Suppressor macrophage treated with lipopolysaccharide for 1 hour (primary cell): Measurements from ENCODE around the gene RAPGEF1.
A peak's percentile ranks its signal among the peaks of the same experiment; 100 is the strongest.
"Not testable (repeated sequence)": the region's sequence is repeated elsewhere in the genome, so short reads cannot be mapped to it uniquely, and the experiment has no call there.

Source experiments
- DNase-seq, 3 donors: peaks; one replicate each; pipeline ENCODE4 v3.0.0-alpha.2; 2020 to 2022

Gene RAPGEF1, protein sequence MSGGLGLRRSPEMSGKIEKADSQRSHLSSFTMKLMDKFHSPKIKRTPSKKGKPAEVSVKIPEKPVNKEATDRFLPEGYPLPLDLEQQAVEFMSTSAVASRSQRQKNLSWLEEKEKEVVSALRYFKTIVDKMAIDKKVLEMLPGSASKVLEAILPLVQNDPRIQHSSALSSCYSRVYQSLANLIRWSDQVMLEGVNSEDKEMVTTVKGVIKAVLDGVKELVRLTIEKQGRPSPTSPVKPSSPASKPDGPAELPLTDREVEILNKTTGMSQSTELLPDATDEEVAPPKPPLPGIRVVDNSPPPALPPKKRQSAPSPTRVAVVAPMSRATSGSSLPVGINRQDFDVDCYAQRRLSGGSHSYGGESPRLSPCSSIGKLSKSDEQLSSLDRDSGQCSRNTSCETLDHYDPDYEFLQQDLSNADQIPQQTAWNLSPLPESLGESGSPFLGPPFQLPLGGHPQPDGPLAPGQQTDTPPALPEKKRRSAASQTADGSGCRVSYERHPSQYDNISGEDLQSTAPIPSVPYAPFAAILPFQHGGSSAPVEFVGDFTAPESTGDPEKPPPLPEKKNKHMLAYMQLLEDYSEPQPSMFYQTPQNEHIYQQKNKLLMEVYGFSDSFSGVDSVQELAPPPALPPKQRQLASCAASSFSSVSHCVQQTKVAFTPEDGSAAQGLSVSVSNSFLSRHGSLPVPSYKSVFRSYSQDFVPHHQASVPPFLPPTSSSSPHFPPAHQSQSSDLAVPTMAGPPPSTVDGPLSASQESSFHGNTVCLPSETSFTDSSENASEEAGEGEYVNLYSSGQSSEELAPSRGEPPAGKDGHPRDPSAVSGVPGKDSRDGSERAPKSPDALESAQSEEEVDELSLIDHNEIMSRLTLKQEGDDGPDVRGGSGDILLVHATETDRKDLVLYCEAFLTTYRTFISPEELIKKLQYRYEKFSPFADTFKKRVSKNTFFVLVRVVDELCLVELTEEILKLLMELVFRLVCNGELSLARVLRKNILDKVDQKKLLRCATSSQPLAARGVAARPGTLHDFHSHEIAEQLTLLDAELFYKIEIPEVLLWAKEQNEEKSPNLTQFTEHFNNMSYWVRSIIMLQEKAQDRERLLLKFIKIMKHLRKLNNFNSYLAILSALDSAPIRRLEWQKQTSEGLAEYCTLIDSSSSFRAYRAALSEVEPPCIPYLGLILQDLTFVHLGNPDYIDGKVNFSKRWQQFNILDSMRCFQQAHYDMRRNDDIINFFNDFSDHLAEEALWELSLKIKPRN (N-terminal part only)

DNA sequence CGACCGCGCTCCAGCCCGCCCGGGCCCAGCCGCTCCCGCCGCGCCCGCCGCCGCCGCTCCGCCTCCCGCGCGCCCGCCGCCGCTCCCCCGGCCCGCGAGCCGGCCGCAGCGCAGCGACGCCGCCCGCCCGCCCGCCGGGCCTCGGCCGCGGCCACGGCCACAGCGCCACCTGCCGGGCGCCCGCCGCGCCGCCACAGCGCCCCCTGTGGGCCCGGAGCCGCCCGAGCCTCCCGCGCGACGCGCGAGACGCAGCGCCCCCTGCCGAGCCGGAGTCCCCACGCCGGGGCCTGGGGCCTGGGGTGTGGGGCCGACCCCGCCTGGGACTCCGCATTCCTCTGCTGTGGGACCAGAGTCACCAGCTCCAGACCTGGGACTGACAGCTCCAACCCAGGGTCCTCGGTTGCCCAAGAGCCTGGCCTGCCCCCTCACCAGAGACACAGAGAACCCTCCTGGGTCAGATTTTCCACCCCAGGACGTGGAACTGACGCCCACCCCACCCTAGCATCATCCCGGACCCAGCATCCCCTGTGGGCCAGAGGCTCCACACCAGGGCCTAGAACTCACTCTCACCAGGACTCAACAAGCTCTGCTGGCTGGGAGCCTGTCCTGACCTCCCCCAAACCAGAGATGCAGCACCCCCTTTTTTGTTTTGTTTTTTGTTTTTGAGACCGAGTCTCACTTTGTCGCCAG, at the start of gene RAPGEF1:
TSS of gene RAPGEF1 (minus strand) at position 118 of the 690 bp plus-strand sequence. CDS start 246 bp downstream, outside the sequence.
- DNase-seq, result peak; percentile 74 to 94 (median 88)

DNA sequence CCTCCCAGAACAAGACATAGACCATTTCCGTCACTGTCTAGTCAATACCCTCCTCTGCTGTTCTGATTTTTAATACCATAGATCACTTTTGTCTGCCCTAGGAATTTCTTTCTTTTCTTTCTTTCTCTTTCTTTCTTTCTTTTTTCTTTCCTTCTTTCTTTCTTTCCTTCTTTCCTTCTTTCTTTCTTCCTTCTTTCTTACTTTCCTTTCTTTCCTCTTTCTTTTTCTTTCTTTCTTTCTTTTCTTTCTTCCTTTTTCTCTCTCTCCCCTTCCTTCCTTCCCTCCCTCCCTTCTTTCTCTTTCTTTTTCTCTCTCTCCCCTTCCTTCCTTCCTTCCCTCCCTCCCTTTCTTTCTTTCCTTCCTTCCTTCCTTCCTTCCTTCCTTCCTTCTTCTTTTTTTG, 49.0 kb upstream of the RAPGEF1 start:
- DNase-seq, result no peak

DNA sequence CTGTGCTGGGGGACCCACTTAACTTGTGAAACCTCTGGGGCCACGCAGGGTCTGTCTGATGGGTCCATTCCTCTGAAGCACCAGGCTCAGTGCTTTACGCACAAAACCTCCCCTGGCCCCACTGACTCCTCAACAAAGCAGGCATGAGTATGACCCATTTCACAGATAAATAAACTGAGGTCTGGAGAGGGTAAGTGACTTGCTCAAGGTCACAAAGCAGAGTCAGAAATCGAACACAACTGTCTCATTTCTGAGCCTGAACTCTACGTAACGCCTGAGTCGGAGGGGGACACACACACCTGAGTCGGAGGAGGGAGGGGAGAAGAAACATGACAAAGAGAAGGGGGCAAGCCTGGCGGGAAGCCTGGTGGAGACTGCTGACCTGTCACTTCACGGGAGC, 48.0 kb upstream of the RAPGEF1 start:
- no peak for DNase-seq

DNA sequence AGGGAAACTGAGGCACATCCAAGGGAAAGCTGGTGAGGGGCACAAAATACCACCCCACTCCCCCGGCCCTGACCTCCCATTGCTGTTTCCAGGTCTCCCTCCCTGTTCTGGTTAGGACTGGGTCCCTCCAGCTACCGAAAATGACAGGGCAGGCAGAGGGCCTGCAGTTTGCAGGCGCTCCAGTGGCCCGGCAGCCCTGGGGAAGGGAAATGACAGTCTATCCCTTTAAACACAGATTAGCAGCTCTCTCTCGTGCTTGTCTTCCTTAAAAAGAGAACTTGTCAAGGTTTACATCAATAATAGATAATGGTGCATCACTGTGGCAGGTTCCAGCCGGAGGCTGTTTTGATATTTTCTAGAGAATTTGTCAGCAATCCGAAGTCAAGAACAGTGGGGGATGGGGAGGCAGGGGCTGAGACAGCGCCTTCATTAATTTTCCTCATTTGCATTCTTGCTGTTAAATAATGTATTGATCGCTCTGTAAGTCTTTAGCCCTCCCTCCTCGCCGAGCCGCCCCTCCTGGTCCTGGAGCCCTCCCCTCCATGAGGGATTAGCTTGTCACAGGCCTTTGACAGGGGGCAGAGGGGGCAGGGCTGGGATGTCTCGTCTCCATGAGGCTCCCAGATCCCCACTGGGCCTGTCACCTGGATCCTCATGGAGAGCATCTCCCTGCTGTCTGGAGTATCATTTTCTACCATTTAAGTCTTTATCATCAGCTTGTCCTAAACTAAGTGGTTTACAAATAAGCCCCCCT, 45.0 kb upstream of the RAPGEF1 start:
- no peak for DNase-seq

DNA sequence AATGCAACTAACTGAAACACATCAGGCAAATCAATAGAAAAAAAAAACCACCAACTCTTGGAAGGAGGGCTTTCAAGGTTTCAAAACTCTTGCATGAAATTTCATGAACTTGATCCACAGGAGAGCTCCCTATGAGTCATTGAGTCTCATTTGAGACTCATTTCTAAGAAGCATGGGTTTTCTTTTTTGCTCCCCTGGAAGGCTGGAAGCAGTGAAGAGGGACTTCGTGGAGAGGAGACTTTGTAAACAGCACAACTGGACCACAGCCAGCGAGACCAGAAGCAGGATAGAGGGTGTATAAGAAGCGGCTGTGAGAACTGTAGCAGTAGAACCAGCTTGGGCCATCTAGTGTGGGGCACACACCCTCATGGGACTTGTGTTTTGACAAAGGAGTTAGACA, 41.2 kb upstream of the RAPGEF1 start:
- DNase-seq, result no peak

DNA sequence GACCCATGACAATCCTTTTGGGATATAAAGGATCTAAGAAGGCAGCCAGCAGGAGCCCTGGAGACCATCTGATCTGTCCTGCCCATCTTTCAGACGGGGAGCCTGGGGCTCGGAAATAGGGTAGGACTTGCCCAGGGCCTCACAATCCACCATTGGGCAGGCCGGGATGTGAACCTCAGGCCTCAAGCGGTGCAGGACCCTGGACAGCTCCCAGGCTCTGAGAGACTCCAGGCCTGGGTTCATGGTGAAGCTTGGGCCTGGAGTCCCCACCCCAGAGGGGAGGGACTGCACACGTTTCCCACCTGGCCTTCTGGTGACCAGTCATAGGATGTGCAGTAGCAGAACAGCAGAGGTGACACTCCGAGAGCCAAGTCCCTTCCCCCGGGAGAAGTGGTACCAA, 36.6 kb upstream of the RAPGEF1 start:
- peak; percentile 40 to 66 (median 43) for DNase-seq

DNA sequence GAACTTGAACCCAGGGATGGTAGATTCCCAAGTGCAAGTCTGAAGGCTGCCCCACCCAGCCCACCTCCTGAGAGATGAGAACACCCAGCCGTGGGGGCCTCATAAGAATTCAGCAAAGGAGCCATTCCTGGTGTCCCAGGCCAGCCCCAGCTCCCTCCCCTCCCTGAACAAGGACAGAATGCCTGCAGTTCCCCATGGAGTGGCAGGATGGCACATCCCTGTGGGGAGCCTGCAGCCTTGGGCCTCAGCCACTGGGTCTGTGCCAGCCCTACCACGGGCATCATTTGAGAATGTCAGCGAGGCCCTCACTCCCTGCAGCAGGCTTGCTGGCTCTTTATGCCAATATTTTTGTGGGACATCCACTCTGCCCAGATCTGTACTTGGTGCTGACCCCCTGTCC, 36.2 kb upstream of the RAPGEF1 start:
- no peak for DNase-seq

DNA sequence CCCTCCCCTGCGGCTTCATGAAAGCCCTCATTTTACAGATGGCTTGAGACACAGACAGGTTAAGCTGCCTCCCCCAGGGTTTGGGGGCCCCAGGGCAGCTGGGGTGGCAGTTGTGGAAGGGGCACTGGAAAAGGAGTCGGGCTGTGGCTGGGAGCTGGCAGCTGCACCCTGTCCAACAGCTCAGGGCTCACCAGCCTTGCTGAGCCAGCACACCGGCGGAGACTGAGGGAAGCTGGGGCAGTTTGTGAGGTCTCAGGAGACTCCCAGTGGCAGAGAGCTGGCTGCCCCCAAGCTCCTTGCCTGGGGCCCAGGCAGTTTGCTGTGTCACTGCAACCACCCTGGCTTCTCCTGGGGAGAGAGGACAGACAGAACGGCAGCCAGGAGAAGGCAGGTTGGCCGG, 34.8 kb upstream of the RAPGEF1 start:
- DNase-seq, result no peak

DNA sequence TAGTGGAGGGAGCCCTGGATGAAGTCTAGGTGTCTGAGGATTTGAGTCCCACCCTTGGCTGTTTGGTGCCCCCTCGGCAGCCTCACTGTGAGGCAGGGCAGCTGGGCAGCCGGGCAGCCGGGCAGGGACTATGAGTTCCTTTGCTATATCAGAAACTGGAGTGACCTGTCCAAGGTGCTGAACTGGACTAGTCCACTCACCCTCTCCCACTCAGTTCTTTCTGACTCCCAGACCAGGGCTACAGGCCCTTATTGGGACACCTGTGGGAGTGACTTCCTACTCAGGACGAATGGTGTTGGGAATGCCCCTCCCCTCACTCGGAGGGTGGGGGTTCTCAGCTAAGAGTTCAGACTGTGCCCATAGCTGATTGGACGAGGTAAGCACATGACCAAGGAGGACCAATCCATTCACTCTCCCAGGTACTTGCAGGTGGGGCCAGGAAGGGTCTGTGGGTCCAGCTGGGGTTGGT, 34.1 kb upstream of the RAPGEF1 start:
- peak; percentile 66 to 80 (median 73) for DNase-seq

DNA sequence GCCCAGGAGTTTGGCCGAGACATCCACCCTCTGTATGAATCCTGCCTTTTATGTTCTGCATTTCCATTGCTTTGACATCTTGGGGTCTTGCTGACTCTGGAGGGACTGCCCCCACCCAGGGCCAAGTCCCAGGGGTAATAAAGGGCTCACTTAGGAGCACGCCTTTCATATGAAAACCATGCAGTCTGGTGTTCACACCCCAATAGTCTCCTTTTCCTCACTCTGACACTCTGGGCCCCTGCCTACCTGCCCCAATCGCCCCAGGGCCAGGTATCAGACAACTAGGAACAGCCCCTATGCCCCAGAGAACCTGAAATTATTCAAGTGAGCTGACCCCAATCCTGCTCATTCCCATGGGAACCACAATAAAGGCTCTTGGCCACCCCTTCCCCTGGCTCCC, 33.1 kb upstream of the RAPGEF1 start:
- no peak for DNase-seq

DNA sequence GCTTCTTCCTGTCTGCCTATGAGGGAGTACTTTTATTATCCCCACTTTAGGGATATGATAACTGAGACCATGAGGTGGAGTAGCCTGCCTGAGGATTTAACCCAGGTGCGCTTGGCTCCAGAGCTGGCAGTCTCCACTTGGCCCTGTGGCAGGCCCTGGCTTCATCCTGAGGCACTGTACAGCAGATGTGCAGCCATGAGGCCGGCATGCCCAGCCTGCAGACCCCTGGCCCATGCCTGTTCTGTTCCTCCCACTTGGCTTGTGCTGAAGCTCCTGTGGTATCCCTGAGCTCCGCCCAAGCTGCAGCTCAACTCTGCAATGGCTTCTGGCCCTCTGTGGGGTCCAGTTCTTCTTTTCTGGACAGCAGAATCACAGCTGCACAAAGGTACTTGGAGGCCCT, 31.8 kb upstream of the RAPGEF1 start:
- no peak for DNase-seq

DNA sequence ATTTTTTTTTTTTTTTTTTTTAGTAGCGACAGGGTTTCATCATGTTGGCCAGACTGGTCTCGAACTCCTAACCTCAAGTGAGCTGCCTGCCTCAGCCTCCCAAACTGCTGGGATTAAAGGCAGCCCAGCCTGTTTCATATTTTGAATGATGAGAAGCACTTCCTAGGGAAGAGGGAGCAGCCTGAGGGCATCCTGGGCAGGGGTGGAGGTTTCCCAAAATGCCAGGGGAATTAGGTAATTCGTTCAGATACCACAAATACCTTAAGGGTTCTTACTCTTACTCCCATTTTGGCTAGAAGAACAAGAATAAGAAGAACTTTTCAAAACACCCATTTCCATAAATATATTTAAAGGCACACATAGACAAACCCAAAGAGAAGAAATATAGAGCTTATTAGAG, 29.5 kb upstream of the RAPGEF1 start:
- no peak for DNase-seq

DNA sequence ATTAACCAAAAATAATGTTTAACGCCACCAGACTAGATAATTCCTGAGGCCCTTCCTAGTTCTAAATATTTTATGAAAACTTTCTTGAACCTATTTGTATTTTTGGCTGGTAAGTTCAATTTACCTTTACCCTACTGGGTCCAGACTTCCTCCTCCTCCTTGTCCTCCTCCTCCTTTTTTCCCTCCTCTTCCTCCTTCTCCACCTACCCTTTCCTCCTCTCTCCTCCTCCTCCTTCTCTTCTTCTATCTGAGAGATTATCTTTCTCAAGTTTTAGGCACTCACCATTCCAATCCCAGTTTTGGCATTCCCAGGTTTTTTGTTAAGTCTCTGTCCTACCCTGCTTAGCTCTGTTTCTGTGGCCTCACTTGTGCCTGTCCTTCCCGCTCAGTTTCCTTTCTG, 24.7 kb upstream of the RAPGEF1 start:
- DNase-seq, result no peak

DNA sequence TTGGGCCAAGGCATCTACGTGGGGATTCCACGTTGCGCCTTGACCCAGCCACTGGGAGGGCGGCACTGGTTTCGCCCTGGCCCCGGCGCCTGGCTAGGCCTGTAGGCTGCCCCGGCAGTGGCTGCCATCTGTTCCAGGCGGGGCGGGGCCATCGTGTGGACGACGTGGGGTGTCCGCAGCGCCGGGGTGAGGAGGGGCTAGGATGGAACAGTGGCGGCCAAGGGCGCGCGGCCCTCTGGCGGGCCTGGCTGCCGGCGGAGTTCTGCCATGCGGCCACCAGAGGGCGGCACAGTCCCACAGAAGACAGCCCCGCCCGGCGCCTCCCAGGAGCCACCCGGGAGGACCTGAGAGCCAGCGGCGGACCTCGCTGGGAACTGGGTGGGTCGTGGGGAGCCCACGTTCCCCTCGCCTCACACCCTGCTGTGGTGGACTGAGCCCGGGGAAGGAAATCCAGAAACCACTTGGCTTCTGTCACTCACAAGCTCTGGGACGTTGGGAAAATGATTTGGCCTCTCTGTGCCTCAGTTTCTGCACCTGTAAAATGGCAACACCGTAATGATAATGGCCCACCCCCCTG, 22.6 kb upstream of the RAPGEF1 start:
- peak; percentile 72 to 91 (median 87) for DNase-seq

DNA sequence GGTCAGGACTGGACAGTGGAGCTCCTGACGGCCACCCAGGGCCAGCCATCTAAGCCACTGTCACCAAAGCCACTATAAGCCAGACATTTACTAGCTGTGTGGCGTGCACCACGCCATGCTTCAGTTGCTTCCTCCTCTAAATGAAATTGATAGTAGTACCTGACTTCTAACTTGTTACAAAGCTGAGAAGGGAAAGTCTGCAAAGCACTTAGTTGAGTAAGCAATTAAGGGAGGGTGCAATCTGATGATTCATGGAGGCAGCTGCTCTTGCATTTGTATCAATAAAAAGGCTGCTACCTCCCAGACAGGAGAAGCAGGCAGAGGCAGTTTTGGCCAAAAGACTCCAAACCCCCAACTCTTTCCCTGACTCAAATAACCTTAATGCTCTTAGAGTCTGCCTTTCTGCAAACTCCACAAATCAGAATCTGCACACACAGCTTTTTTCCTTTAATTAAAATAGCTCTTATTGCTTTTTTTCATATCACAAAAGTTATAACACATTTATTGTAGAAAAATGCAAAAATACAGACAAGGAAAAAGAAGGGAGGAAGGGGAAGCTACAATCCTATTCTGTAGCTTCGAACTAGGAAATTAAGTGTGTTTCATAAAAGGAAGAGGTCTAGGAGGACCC, 19.3 kb upstream of the RAPGEF1 start:
- peak; percentile 24 to 50 (median 31) for DNase-seq

DNA sequence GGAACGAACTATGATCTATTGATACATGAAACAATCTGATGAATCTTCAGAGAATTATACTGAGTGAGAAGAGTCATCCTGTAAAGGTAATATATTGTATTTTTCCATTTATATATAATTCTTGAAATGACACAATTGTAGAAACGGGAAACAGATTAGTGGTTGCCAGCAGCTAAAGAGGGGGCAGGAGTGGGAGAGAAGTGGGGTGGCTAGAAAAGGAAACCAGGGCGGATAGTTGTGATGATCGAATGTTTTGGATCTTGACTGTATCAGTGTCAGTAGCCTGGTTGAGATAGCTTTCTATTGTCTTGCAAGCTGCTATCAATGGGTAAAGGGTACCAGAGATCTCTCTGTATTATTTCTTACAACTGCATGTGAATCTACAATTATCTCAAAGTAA, 17.7 kb upstream of the RAPGEF1 start:
- peak in 1 of 3 donors; percentile 31 for DNase-seq

DNA sequence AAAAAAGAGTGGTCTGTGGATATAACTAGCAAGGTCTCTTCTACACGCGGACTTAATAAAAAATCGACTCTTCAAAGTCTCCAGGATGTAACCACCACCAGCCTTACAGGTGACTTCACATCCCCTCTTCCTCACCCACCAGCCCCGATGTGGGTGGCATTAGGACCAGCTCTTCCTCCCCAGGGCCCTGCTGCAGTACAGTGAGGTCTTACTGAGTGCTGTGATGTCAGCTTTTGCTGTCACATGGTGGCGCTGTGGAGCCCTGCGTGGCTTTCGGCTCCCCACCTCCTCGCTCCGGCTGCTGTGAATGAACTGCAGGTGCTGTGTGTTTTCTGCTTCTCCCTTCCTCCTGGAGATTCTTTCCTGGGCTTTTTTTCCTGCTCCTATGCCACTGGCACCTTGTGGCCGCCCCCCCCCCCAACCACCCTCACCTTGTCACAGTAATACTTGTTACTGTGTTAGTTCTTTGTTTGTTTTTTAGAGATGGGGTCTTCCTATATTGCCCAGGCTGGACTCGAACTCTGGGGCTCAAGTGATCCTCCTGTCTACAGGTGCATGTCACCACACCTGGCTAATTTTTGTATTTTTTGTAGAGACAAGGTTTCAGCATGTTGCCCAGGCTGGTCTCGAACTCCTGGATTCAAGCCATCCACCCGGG, 15.8 kb upstream of the RAPGEF1 start:
- peak; percentile 88 to 92 (median 92) for DNase-seq

DNA sequence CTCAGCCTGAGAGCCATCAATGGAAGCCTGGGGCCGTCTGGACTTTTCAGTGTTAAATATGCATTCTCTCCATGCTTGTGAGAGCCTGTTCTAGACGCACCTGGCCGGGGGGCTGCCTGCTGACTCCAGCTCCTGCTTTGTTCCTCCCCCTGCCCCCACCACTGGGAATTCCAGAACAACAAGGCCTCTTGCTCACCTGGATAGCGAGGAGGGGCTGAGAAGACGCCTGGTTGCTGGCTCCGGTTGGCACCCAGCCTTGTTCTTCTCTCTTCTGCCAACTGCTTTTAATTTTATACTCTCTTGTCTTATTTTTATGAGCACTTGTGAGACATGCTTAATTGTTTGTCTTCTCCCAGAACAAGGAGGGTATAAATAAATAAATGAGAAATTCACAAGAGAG, 15.0 kb upstream of the RAPGEF1 start:
- DNase-seq, result no peak

DNA sequence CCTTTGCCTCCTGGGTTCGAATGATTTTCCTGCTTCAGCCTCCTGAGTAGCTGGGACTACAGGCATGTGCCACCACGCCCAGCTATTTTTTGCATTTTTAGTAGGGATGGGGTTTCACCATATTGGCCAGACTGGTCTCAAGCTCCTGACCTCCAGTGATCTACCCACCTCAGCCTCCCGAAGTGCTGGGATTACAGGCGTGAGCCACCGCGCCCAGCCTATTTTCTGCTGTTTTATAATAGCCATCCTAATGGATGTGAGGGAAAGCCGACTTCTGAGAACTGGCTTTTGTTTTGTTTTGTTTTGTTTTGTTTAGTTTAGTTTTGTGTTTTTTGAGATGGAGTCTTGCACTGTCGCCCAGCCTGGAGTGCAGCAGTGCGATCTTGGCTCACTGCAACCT, 13.9 kb upstream of the RAPGEF1 start:
- not testable (repeated sequence) for DNase-seq

DNA sequence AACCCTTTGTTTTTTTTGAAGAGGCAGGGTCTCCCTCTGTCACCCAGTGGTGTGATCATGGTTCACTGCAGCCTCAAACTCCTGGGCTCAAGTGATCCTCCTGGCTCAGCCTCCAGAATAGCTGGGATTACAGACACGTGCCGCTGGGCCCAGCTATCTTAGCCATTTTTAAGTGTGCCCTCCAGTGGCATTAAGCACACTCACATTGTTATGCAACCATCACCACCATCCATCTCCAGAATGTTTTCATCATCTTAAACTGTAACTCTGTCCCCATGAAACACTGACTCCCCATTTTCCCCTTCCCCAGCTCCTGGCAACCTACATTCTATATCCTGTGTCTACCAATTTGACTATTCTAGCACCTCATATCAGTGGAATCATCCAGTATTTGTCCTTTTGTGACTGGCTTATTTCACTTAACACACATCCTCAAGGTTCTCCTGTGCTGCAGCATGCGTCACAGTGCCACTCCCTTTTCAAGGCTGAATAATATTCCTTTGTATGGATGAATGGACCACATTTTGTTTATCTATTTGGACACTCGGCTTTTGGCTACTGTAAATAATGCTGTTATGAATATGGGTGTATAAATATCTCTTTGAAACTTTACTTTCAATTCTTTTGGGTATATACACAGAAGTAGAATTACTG, 12.5 kb upstream of the RAPGEF1 start:
- DNase-seq, result no peak
